ENCODE results near the gene PPM1L. TPM values are rescaled to one million over a fixed set of nuclear protein-coding genes. Genes with fewer than 3 reads are reported as not detected.

Gene PPM1L
- total and polyA plus RNA-seq, 2 donors (not counting 1 experiment from before 2014, with no cell fraction given): 1.1 to 12.0 TPM

- Histone ChIP-seq H2AFZ (ENCODE audit: insufficient read depth, low read depth, low read length, poor library complexity, severe bottlenecking) (peak overlapping the region; percentile 96), H3K27me3 (replicated peaks in 1 of 4; ENCODE audit: control extremely low read depth in 1 of 4, control insufficient read depth in 3 of 4, insufficient read depth in 4 of 4, low read length in 3 of 4) (peaks cover 0 to 11% (median 4%) of the 10 kb centered on the region in 4 experiments), H3K4me3 (ENCODE audit: control extremely low read depth in 1 of 5, extremely low read depth in 1 of 5, insufficient read depth in 1 of 5, low read depth in 2 of 5, low read length in 4 of 5) (peak overlapping the region; percentile 38 to 86 (median 79)), H3K36me3 (replicated peaks in 1 of 2; ENCODE audit: control extremely low read depth in 1 of 2, control insufficient read depth in 1 of 2, extremely low read depth in 1 of 2, insufficient read depth in 2 of 2, low read length in 1 of 2) (no peaks in the 10 kb centered on the region), H3K79me2 (ENCODE audit: control insufficient read depth, insufficient read depth, low read length) (no peaks in the 10 kb centered on the region), H4K20me1 (ENCODE audit: control insufficient read depth, insufficient read depth, low read length, poor library complexity, severe bottlenecking) (no peaks in the 10 kb centered on the region), H3K4me1 (ENCODE audit: control insufficient read depth in 2 of 2, insufficient read depth in 2 of 2, low read length in 2 of 2) (peaks cover 25% of the 10 kb centered on the region in 2 donors), H3K27ac (ENCODE audit: low read length in 2 of 2) (no peak overlapping the region), H3K9ac (ENCODE audit: low read length) (peak overlapping the region; percentile 81), H3K4me2 (replicated peaks; ENCODE audit: low read depth, low read length, poor library complexity, severe bottlenecking) (peak overlapping the region; percentile 96), H3K9me3 (ENCODE audit: control extremely low read depth in 1 of 3, control insufficient read depth in 2 of 3, insufficient read depth in 1 of 3, low read length in 2 of 3) (no peaks in the 10 kb centered on the region)
- CTCF ChIA-PET: no interaction called here
- H3K27me3 Mint-ChIP-seq: peaks cover 32% of the 10 kb centered on the region
- POLR2A ChIA-PET: no interaction called here
- no peaks in the 10 kb centered on the region for H3K9me3 Mint-ChIP-seq (ENCODE audit: insufficient read depth)
- H3K27ac Mint-ChIP-seq: no peak overlapping the region
- DNase-seq (no peak), ATAC-seq (ENCODE audit: low read depth) (no peak)
- H3K4me3 Mint-ChIP-seq: peak overlapping the region; percentile 98
- intact Hi-C loops (cut with micrococcal nuclease): loop anchor here (5.0 to 10.0 kb wide), 4 partner anchors 310 to 770 kb away; partner anchors contain the start of genes IL12A, NMD3 and TRIM59
- no peak for TF ChIP-seq CTCF (IDR thresholded peaks at IDR 0.05)
- 26% methylated on average over 18 of the region's 20 CpGs for WGBS (ENCODE audit: insufficient coverage)
- peaks cover 31% of the 10 kb centered on the region for H3K4me1 Mint-ChIP-seq
These were observed 1.4 kb downstream of the PPM1L start for GRCh38 chr3:160757233-160758106.

- H4K20me1 ChIP-seq (ENCODE audit: control insufficient read depth, insufficient read depth, low read length, poor library complexity, severe bottlenecking): no peaks in the 10 kb centered on the region
- ATAC-seq (ENCODE audit: low read depth): no peak
These were observed 3.0 kb downstream of the PPM1L start for GRCh38 chr3:160758929-160759577.

More at GRCh38 chr3:160758929-160759577, 3.0 kb downstream of the PPM1L start:
- no peaks in the 10 kb centered on the region for H3K36me3 ChIP-seq (replicated peaks in 1 of 2; ENCODE audit: control extremely low read depth in 1 of 2, control insufficient read depth in 1 of 2, extremely low read depth in 1 of 2, insufficient read depth in 2 of 2, low read length in 1 of 2)
- H3K27me3 ChIP-seq (replicated peaks in 1 of 4; ENCODE audit: control extremely low read depth in 1 of 4, control insufficient read depth in 3 of 4, insufficient read depth in 4 of 4, low read length in 3 of 4): peaks cover 0 to 11% (median 4%) of the 10 kb centered on the region in 4 experiments
- no peaks in the 10 kb centered on the region for H3K79me2 ChIP-seq (ENCODE audit: control insufficient read depth, insufficient read depth, low read length)
- H3K4me3 ChIP-seq (ENCODE audit: control extremely low read depth in 1 of 5, extremely low read depth in 1 of 5, insufficient read depth in 1 of 5, low read depth in 2 of 5, low read length in 4 of 5): no peak overlapping the region
- no CpG with 5 or more reads among the region's 3 CpGs for WGBS (ENCODE audit: insufficient coverage)
- DNase-seq: no peak
- Mint-ChIP-seq H3K27me3 (peaks cover 33% of the 10 kb centered on the region), H3K4me1 (peaks cover 28% of the 10 kb centered on the region), H3K4me3 (no peak overlapping the region), H3K9me3 (ENCODE audit: insufficient read depth) (no peaks in the 10 kb centered on the region), H3K27ac (no peak overlapping the region)
- TF ChIP-seq CTCF (IDR thresholded peaks at IDR 0.05) (no peak), EZH2 (IDR thresholded peaks at IDR 0.05; ENCODE audit: borderline replicate concordance, insufficient read depth, low read depth, low read length, poor library complexity, severe bottlenecking) (no peak)
- intact Hi-C loops (cut with micrococcal nuclease): loop anchor here (5.0 to 10.0 kb wide), 4 partner anchors 312 to 772 kb away; partner anchors contain the start of genes IL12A, NMD3 and TRIM59
- CTCF ChIA-PET: no interaction called here
- H3K27ac ChIP-seq (ENCODE audit: low read length in 2 of 2): no peak overlapping the region
- H3K9me3 ChIP-seq (ENCODE audit: control extremely low read depth in 1 of 3, control insufficient read depth in 2 of 3, insufficient read depth in 1 of 3, low read length in 2 of 3): no peaks in the 10 kb centered on the region
- no peak overlapping the region for H3K4me2 ChIP-seq (replicated peaks; ENCODE audit: low read depth, low read length, poor library complexity, severe bottlenecking)
- peaks cover 22 to 25% of the 10 kb centered on the region in 2 donors for H3K4me1 ChIP-seq (ENCODE audit: control insufficient read depth in 2 of 2, insufficient read depth in 2 of 2, low read length in 2 of 2)
- POLR2A ChIA-PET: no interaction called here
- H2AFZ ChIP-seq (ENCODE audit: insufficient read depth, low read depth, low read length, poor library complexity, severe bottlenecking): no peak overlapping the region
- no peak overlapping the region for H3K9ac ChIP-seq (ENCODE audit: low read length)

Data from B cell (primary cell).